ENCODE data around the gene NMT1.

DNA sequence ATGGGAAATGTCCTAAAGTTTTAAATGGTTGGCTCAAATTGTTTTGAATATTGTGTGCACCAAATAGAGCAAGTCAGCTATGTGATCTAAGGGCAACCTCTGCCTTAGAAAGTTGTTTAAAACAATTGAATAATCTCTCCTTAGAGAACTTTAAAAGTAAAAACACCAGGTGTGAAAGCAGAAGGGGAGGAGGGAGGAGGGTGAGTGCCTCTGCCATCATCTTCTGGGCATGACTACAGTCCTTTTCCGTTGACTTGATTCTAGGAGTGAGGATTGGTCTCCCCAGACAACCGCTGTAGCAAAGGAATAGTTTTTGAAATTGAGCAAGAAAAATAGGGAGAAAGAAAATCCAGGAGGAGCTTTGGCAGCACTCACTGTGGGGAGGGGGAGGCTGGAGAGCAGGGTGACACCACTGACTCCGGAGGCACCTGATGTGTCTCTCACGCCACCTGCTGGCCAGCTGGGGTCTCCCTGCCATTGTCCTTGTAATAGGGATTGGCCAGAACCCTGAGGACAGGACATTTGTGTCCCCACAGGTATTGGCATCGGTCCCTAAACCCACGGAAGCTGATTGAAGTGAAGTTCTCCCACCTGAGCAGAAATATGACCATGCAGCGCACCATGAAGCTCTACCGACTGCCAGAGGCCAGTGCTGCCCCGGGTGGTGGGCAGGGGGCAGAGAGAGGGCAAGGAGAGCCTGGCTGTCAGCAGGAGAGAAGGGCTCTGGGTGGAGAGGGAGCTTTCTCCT, 37.9 kb downstream of the NMT1 start:
- TF ChIP-seq GATA3 (IDR thresholded peaks at IDR 0.05; ENCODE audit: low read depth, low read length), result no peak
- TF ChIP-seq GATA2 (IDR thresholded peaks at IDR 0.05; ENCODE audit: low read depth, low read length), result no peak

Data from SH-SY5Y (cell line).